Stimulated activated CD4-positive, alpha-beta T cell treated with anti-CD3 and anti-CD28 coated beads, Interleukin-2, amount 100 ng/mL, for 48 hours (primary cell): ENCODE data around the gene COG5.

ENCODE experiments used
- DNase-seq, 2 donors: peaks; one replicate each; pipeline ENCODE4 v3.0.0-alpha.2; 2020

The COG5 gene

DNA sequence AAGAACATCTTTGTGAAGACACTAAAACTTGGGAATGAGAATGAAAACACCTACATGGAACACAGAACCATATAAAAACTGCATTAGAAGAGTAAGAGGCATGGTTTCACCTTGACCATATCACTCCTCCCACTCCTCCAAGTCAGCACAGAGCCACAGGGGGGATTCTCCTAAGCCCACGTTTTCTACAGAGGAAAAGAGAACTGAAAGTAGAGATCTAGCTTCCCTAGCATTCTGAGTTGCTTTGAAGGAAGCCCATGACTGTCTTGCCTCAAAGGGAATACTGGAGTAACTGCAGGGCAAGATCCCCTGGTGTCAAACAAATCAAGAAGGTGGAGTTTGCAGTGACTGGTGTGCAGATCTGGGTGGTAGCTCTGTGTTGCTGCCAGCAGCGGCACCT lies 351.0 kb downstream of the COG5 start:
- DNase-seq: no peak

DNA sequence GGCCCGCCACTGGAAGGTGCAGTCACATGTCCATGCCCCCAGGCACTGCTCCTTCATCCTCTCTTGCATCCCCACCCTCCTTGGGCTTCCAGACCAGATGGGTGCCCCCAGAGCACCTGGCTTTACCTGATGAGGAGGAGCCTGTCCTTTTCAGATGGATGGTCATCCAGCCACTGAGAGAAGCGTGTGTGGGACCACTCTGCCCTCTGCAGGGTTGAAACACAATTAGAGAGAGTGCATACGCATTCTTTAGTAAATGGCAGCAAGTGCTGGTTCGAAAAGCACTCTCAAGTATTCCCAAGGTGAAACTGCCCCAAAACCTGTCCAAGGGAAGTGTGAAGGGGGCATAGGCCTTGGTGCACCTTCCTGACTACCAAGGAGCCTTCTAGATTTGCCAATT lies 353.3 kb downstream of the COG5 start:
- DNase-seq: no peak

DNA sequence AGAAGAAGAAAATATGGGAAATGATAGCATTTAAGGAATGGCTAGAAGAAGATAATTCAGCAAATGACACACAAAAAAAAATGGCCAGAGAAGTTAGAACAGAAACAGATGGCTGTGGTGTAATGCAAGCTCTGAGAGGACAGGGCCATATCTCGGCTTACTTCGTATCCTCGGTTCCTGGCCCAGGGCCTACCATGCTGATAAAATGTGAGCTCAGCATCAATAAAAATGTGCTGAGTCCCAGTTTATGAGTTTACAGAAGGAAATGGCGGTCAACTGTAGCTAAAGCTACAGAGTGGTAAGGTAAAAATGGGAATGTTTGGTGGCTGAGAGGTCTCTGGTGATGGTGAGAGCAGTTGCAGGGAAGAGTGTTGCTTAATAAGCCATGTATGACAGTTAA lies 354.2 kb downstream of the COG5 start:
- DNase-seq: no peak

DNA sequence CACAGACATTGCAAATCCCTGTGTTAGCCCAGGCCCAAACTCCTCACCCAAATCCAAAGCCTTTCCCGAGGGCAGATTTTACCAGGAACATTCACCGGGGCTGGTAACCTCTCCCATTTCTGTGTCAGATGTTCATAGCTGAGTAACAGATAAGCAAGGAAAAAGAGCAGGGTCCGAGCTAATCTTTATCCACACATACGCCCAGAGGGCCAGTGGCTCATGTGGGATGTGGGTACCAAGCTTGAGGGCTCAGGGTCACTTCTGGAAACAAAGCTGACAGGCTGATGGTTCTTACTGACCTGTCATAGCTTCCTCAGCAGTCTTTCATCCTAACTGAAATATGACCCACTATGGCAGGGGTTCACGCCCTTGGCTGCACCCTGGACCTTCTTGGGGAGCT lies 355.2 kb downstream of the COG5 start:
- no peak for DNase-seq

DNA sequence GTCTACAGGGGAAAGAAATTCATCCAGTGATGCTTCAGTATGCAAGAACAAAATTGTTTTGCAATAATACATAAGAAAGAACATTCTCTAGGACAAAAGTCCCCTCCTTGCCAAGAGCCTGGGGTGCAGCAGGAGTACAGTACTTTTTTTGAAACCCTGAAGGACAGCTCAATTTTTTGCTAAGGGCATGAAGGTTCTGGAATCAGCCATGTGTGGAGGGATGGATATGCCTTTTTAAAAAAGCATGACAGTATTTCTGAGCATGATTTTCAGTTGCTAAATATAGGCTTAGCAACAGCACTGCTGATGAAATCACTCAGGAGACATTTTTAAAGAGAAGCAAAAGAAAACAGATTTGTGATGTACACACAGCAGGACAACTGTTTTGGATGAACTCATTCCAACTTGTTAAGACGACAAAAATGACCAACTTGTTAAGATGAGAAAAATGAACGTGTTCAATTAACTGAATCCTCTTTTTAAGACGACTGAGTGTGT lies 355.6 kb downstream of the COG5 start:
- no peak for DNase-seq

DNA sequence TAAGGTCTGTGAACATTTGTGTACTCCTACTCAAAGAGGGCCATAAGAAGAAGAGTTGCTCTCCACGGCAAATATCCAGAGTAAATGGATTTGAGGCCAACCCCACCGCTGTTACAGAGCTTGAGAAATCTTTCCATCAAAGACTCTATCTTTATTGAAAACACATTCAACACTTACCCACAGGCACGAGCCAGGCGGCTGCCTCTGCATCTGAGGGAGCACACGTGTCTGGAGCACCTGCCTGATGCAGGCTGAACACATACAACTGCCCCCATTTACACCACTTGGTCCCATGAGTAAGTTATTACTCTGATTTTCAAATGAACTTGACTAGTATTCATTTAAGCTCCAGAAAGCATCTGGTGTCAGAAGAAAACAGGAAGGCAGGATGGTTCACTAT lies 356.3 kb downstream of the COG5 start:
- no peak for DNase-seq

DNA sequence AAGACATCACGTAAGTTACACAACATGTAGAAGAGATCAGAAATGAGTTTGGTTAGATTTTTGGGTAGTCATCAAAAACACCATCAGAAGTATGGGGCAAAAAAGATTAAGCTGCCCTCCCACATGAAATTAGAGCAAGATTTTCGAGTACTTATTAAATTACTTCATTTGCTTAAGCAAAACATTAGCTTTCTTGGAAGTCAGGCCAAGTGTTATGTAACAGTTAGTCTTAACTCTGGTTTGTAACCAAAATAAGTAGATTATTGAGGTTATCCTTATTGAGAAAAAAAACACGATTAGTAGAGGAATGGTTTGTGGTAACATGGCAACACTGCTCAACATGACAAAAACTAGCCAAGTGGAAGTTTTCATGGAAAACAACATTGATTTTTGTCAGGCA lies 357.0 kb downstream of the COG5 start:
- DNase-seq: no peak

DNA sequence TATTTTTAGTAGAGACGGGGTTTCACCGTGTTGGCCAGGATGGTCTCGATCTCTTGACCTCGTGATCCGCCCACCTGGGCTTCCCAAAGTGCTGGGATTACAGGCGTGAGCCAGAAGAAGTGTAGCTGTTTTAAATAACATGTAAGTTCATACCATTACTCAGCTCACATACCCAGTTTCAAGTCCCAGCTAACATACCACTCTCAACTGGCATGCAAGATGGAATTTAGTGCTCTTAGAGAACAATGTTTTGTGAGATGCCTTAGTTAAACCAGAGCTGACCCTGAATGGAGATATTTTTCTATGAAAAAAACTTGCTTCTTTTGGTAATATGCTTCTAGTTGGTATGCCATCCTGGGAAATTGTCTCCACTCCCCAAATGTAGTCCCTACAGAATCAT lies 357.6 kb downstream of the COG5 start:
- no peak for DNase-seq

DNA sequence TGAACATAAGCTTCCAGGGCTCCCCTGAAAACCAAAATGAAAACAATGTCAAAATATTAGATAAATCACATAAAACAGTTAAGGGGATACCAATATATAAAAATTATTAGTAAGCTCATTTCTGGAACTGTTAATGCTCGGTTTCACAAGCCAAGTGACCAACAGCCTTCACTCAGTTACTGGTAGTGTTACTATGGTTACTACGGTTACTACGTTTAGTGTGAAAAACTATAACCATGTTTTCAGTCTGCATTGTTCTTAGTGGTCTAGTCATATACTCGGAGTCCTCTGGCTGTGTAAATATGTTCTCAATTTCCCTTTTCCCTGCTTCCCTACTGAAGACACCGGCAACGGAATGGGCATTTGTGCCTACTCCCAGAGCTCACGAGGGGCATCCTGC lies 360.1 kb downstream of the COG5 start:
- DNase-seq: no peak

DNA sequence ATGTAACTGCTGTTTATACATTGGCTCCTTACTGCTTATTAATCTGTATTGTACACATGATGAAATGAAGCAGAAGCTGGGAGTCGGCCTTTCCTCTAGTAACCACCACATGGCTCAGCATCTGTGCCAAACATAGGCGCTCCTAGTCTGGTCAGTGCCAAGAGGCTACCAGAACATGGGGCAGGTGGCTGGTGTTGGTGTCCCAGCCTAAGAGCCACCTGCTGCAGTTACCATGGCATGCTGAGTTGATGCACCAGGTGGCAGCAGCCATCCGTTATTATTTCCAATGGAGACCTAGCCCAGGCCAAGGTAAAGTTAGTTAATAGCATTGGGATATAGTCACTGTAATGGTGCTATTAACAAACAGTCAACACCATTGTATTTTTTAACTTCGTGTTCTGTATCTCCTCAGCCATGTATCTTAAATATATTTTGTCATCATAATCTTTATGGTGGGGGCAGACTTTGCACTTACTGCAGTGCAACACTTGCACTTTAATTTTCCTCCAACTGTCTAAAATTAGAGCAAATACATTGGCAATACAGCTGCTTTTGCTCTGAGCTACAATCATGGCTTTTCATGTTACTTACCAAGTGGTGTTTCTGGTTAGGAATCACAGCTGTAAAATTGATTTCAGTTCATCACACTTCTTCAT lies 361.8 kb downstream of the COG5 start:
- no peak for DNase-seq

DNA sequence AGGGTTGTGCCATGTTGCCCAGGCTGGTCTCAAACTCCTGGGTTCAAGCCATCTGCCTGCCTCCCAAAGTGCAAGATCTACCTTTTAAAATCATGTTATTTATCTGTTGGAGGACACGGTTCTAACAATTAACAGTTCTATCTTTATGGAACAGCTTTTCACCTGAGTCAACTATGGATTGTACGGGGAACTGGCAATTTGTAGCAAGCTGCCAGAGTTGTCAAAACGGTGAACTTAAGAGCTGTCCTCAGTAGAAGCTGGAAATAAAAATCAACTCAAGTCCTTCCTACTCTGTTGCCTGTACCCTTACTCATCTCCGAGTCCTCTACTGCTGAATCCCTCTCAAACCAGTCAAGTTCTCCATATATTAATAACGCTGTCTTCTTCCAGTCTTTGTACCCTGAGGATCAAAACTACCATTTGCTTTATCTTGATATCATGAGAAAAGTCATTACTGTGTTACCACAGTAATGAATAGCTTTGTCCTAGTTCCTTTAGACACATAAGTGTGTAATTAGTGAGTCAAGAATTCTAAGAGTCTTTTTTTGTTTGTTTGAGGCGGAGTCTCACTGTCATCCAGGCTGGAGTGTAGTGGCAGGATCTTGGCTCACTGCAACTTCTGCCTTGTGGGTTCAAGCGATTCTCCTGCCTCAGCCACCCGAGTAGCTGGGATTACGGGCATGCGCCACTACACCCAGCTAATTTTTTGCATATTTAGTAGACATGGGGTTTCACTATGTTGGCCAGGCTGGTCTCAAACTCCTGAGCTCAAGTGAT lies 366.7 kb downstream of the COG5 start:
- no peak for DNase-seq

DNA sequence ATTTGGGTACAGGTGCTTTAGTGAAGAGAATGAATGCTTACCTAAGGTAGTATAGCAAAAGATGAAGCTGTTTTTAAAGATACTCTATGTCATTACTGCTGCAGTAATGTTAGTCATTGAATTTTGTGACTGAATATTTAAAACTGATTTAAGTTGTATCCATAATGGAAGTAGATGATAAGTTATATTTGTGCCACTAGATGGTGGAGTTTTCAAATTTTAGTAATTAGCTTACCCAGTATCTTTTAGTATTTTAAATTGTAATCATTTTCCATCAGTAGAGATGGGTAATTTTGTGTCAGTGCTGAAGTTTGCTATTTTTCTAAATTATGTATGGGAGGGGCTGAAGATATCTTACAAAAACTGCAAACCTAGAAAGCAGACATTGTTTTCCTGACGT lies 369.7 kb downstream of the COG5 start:
- DNase-seq: no peak

DNA sequence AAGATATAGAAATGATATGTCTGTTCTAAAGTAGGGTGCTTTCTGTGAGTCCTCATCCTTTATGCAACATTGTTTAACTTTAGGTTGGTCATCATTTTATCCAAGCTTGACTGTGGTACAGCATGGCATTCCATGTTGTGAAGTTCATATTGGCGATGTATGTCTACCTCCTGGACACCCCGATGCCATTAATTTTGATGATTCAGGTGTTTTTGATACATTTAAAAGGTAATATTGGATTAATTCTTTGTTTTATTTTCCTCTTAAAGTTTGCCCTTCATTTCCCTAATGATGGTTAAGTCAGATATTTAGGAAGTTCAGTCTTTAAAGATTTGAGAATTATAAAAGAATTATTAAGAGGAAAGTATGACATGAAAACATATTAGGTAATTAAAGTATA lies 373.6 kb downstream of the COG5 start:
- DNase-seq: no peak

DNA sequence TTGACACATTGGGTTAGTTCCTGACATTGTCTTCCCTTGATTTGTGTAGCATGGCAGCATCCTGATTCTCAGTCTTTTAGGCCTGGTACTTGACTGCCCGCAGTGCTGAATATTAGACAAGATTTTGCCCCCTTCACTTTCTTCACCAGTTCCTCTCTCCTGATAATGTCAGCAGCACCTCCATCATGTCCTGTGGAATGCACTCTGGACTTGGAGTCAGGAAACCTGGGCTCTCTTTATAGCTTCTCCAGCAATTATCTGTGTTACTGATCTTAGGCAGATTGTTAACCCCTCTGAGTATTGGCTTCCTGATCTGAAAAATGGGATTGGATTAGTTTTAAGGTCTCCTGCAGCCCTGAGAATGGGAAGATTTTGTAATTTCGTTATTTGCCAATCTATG lies 375.9 kb downstream of the COG5 start:
- no peak for DNase-seq

DNA sequence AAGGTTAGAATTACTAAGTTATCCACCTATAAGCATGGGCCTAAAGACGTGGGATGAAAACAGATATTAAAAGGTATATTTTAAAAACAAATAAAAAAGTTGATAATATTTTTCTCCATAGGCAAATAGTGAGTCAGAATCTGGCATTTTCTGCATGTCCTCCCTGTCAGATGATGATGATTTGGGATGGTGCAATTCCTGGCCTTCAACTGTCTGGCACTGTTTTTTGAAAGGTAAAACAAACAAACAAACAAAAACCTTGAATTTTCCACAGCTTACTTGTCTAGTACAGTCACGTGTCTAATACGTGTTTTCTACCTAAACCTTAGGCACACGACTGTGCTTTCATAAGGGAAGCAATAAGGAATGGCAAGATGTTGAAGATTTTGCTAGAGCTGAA lies 377.5 kb downstream of the COG5 start:
- DNase-seq: no peak

DNA sequence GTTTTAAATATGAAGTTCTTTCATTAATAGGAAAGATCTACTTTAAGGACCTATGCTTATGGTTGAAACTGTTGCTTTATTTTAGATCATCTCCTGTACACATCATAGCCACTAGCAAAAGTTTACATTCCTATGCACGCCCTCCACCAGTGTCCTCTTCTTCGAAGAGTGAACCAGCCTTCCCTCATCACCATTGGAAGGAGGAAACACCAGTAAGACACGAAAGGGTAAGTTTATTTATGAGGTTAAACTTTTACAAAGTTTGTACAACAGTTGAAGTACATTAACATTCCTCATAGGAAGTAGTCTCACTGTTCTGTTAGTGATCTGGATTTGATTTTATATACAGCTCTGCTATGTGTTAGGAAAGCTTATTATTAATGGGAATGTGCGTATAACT lies 378.0 kb downstream of the COG5 start:
- no peak for DNase-seq

DNA sequence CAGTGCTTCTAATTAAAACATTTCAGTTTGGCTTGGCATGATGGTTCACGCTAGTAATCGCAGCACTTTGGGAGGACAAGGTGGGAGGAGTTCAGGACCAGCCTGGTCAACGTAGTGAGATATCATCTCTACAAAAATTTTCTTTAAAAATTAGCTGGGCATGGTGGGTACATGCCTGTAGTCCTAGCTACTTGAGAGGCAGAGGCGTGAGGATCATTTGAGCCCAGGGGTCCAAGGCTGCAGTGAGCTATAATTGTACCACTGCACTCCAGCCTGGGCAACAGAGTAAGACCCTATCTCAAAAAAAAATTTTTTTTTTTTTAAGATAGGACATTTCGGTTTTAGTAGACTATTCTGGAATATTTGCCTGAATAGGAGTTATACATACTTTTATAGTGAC lies 382.5 kb downstream of the COG5 start:
- no peak for DNase-seq

DNA sequence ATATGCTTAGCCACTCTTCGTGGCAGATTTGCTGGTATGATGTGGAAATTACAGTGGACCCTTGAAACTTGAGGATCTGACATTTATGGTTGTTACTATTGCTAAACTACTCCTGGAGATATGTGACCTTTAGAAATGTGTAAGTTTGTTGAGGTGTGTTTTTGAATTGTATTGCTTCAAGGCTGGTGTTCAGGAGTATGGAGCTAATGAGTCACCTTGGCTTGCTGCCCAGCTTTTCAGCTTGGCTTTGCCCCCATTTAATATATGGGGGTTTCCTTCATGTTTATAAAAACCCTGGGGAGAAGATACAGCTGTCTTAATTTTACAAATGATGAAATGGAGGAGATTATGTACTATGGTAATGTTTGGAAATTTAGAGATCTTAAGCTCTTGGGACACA lies 383.3 kb downstream of the COG5 start:
- peak; percentile 50 to 51 for DNase-seq

DNA sequence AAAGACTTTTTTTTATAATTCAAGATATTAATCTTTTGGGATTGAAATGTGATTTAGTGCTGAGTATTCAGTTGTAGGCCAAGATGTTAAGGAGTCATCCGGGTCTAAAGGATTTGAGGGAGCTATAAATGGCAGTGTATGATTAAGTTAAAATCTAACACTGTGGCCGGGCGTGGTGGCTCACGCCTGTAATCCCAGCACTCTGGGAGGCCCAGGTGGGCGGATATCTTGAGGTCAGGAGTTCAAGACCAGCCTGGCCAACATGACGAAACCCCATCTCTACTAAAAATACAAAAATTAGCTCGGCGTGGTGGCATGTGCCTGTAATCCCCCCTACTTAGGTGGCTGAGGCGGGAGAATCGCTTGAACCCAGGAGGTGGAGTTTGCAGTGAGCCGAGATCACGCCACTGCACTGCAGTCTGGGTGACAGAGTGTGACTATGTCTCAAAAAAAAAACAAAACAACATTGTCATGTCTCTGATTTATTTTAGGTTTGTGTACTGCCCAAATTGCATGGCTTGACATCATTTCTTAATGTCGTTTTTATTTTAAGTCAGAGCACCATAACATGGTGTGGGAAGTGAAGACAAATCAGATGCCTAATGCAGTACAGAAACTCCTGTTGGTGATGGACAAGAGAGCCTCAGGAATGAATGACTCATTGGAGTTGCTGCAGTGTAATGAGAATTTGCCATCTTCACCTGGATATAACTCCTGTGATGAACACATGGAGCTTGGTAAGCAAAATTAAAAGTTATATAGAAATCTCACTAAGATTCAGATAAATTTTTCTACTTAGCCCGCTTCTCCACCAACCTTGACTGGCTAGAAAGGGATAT lies 384.2 kb downstream of the COG5 start:
- no peak for DNase-seq

DNA sequence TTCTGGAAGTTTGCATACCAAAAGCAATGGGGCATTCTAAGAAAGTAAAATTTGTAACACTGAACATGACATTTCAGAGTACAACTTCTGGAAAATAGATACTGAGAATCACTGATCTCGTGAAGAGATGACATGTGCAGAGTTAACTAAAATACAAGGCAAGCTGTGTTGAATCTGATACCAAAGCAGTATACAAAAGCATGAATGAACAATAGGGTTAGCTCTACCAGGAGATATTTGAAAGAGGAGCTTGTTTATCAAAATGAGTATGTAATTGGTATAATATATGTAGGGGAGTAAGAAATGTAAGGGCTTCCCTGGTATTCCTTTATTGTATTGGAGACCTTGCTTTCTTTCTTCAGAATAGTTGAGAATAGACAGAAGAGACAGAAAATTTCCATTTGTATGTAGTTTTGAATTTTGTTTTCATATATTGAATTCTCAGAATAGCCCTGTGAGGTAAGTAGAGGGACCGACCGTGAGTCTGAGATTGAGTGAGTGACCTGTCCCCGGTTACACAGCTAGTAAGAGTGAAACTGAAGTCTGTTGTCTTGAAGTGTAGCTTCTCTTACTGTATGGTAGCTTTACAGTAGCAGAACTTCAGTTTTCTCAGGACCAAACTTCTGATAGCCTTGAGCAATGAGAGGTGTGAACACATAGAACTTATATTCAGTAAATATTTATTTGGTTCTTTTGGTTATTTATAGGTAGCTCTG lies 389.9 kb downstream of the COG5 start:
- no peak for DNase-seq

DNA sequence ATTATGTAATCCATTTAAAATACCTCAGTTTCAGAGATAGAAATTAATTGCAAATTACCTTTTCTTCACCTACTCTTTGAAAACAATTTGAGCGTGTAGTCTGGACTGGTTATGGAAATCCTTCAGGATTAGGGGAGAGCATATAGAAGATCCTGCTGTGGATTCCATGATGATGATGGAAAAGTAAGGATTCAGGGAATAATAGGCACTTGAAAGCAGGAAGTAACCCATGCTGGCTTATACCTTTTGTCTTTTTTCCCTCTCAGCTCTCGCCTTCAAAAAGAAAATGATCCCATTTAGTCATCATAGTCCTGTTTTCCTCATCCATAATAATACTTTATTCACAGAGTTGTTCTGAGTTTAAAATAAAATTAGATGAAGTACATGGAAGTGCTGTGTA lies 390.5 kb downstream of the COG5 start:
- DNase-seq: no peak

DNA sequence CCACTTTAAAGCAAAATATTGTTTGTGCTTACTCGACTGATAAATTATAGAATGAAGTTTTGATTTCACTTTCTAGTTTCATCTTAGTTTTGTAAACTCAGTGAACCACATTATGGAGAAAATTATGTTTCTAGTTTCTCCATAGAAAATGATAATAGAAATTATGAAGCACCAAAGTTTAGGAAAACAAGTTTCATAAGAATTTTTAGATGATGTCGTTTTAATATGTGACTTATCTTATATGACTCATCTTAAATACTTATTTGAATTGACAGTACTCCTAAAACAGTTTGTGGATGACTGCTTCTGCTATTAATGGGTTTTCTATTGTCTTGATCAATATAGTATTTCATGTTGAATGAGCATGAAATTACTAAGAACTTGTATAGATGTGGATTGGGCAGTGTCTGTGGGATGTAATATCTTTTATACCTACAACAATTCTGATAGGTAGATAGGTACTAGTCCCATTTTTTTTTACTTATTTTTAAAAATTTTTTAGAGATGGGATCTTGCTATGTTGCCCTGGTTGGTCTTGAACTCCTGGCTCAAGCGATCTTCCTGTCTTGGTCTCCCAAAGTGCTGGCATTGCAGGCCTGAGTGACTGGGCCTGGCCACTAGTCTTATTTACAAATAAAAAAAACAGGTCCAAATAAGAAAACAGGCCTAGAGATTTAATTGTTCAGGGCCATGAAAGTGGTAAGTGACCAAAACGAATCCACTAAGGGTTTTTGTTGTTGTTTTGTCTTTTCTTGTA lies 391.3 kb downstream of the COG5 start:
- DNase-seq: no peak
